Endothelial cell of umbilical vein (primary cell): Measurements from ENCODE around the gene JAZF1. TPM values are rescaled to one million over a fixed set of nuclear protein-coding genes. Genes with fewer than 3 reads are reported as not detected.

Experiments
- BruUV-seq: library from RNA; stranded (reverse); fragments of 400-500 nt; replicated peaks from 2 replicates; lab custom pipeline; 2021; lab: Mats Ljungman, UMichigan
- CTCF ChIA-PET: fragments of 300-600, 350-600 bp; sonication (Branson Sonifier 250); formaldehyde crosslinking; loops from one replicate; lab custom pipeline; 2021; ENCODE audit warnings: antibody characterized with exemption, inconsistent platforms; lab: Charles Lee
- POLR2A ChIA-PET: fragments of 300-600, 350-600 bp; sonication (Branson Sonifier 250); formaldehyde crosslinking; loops from one replicate; lab custom pipeline; 2021; ENCODE audit warnings: antibody characterized with exemption, inconsistent platforms; lab: Charles Lee
- DNase-seq: peaks from one replicate; pipeline ENCODE4 v3.0.0-alpha.2; 2011; ENCODE audit warnings: low read depth, low spot score
- FAIRE-seq: peaks from 2 replicates; lab custom pipeline; 2011; peaks lifted over from hg19 to GRCh38; lab: Jason Lieb, UNC
- H2AFZ ChIP-seq: 2 replicates; pipeline ENCODE4 v1.6.0; 2012; ENCODE audit warnings: low read depth, low read length, control low read depth, inconsistent platforms
- H3K27ac ChIP-seq: 2 replicates; pipeline ENCODE4 v1.5.1; 2011; ENCODE audit warnings: low read depth, mild to moderate bottlenecking, control low read depth, low read length, moderate library complexity; ENCODE audit not compliant: insufficient read depth
- H3K27me3 ChIP-seq, 2 experiments: 2 replicates each; pipeline versions ENCODE4 v1.6.0 to v1.6.1; 2011; ENCODE audit warnings: low read length in 2 of 2, mixed read lengths in 1 of 2; ENCODE audit not compliant: control insufficient read depth in 2 of 2, insufficient read depth in 2 of 2
- H3K36me3 ChIP-seq, 2 experiments: 2 replicates in 1 of 2; 3 replicates in 1 of 2; pipeline ENCODE4 v1.5.1; 2011; ENCODE audit warnings: low read length in 2 of 2, mild to moderate bottlenecking in 1 of 2, moderate library complexity in 1 of 2; ENCODE audit not compliant: control insufficient read depth in 2 of 2, insufficient read depth in 2 of 2; ENCODE audit errors: extremely low read depth in 1 of 2
- H3K4me1 ChIP-seq: 3 replicates; pipeline ENCODE4 v1.5.1; 2011; ENCODE audit warnings: mild to moderate bottlenecking, low read length; ENCODE audit not compliant: control insufficient read depth, insufficient read depth; ENCODE audit errors: extremely low read depth
- H3K4me2 ChIP-seq: 2 replicates; pipeline ENCODE4 v1.6.1; 2011; ENCODE audit warnings: low read length, control low read depth, mixed read lengths; ENCODE audit not compliant: insufficient read depth
- H3K4me3 ChIP-seq, 3 experiments: fragments of 200-600 bp in 1 of 3; sonication (generic), shearing (Covaris generic) in 1 of 3; replicated peaks in 1 of 3; 2 replicates each; pipeline ENCODE4 v1.5.1; 2011 to 2016; ENCODE audit warnings: control low read depth in 3 of 3, low read length in 3 of 3, mild to moderate bottlenecking in 2 of 3, inconsistent platforms in 1 of 3, low read depth in 1 of 3, moderate library complexity in 1 of 3; ENCODE audit not compliant: insufficient read depth in 1 of 3
- H3K79me2 ChIP-seq: 2 replicates; pipeline ENCODE4 v1.6.0; 2012; ENCODE audit warnings: low read length, inconsistent platforms; ENCODE audit not compliant: control insufficient read depth, insufficient read depth
- H3K9ac ChIP-seq: replicated peaks from 2 replicates; pipeline ENCODE3; 2011; ENCODE audit warnings: low read length, control low read depth; ENCODE audit not compliant: insufficient read depth; ENCODE audit errors: extremely low read depth
- H3K9me1 ChIP-seq: replicated peaks from 3 replicates; pipeline ENCODE4 v1.6.0; 2011; ENCODE audit warnings: mild to moderate bottlenecking, low read length; ENCODE audit not compliant: control insufficient read depth, insufficient read depth; ENCODE audit errors: extremely low read depth
- H3K9me3 ChIP-seq: replicated peaks from 2 replicates; pipeline ENCODE4 v1.5.1; 2012; ENCODE audit warnings: low read length, inconsistent platforms; ENCODE audit not compliant: control insufficient read depth, insufficient read depth
- H4K20me1 ChIP-seq: replicated peaks from 2 replicates; pipeline ENCODE3; 2011; ENCODE audit warnings: mild to moderate bottlenecking, low read length; ENCODE audit not compliant: control insufficient read depth, insufficient read depth; ENCODE audit errors: extremely low read depth
- EZH2 ChIP-seq: IDR thresholded peaks from 2 replicates; pipeline ENCODE4 v1.6.1; 2012; ENCODE audit warnings: borderline replicate concordance, low read depth, mild to moderate bottlenecking, moderate library complexity, low read length, inconsistent platforms; ENCODE audit not compliant: severe bottlenecking
- FOS ChIP-seq: IDR thresholded peaks from 2 replicates; pipeline ENCODE4 v1.6.1; 2011; ENCODE audit warnings: mild to moderate bottlenecking, low read length, moderate library complexity, borderline replicate concordance; ENCODE audit not compliant: insufficient read depth
- GATA2 ChIP-seq: IDR thresholded peaks from 2 replicates; pipeline ENCODE4 v1.7.0; 2011; ENCODE audit warnings: low read depth, mild to moderate bottlenecking, moderate library complexity, mixed read lengths, low read length; ENCODE audit not compliant: insufficient read length, insufficient read depth
- JUN ChIP-seq: IDR thresholded peaks from 2 replicates; pipeline ENCODE4 v1.6.1; 2011; ENCODE audit warnings: borderline replicate concordance, low read depth; ENCODE audit not compliant: insufficient read length, insufficient read depth
- MYC ChIP-seq: IDR thresholded peaks from one replicate; pipeline ENCODE4 v1.6.1; 2011; ENCODE audit warnings: mild to moderate bottlenecking, low read depth, low read length
- POLR2A ChIP-seq: IDR thresholded peaks from 2 replicates; pipeline ENCODE4 v1.6.1; 2012; ENCODE audit warnings: low read depth, mild to moderate bottlenecking, control low read depth, low read length
- POLR2AphosphoS5 ChIP-seq: IDR thresholded peaks from 2 replicates; pipeline ENCODE4 v1.6.1; 2012; ENCODE audit warnings: low read depth, mild to moderate bottlenecking, control low read depth, low read length, moderate library complexity; ENCODE audit not compliant: insufficient read depth
- dilution Hi-C: fragments of 300-500 bp; cut with MboI; formaldehyde crosslinking; loops from one replicate; pipeline ENCODE4 v1.15.0; 2019; ENCODE audit warnings: low sequenced_read_pairs; ENCODE audit not compliant: extremely low pct_ligation_motif_present
- intact Hi-C: fragments of 100-400 bp; cut with micrococcal nuclease; formaldehyde crosslinking; loops from one replicate; pipeline ENCODE4 v1.10.0; 2022
- polyA plus RNA-seq, 4 experiments: library from polyadenylated mRNA; depleted of rRNA in 3 of 4; stranded (reverse) in 3 of 4; unstranded in 1 of 4; fragments of >200 nt; gene quantifications; 2 replicates each; pipeline versions ENCODE4 v1.2.1 to v1.2.3, GENCODE V29; 2011 to 2012; ENCODE audit warnings: missing spikeins in 1 of 4
- total RNA-seq: library from RNA; stranded (reverse); gene quantifications from 2 replicates; pipeline ENCODE4 v1.2.3, GENCODE V29; 2021
- TF ChIP-seq, protein P1 (sequence below): IDR thresholded peaks from 2 replicates; pipeline ENCODE4 v1.6.1; 2011; ENCODE audit not compliant: insufficient read depth, insufficient read length
- TF ChIP-seq, protein P2 (sequence below), 2 donors: IDR thresholded peaks; 1 replicate in 1 of 2; 2 replicates in 1 of 2; pipeline ENCODE4 v1.5.1; 2011; ENCODE audit warnings: low read length in 2 of 2, mild to moderate bottlenecking in 2 of 2, moderate library complexity in 2 of 2, control low read depth in 1 of 2, inconsistent platforms in 1 of 2, low read depth in 1 of 2; ENCODE audit not compliant: insufficient read depth in 1 of 2; ENCODE audit errors: extremely low read depth in 1 of 2

The JAZF1 gene
- total and polyA plus RNA-seq, 2 donors (not counting 3 experiments of a cell fraction or from before 2014, with no cell fraction given) = 2.5 to 16.9 TPM

DNA sequence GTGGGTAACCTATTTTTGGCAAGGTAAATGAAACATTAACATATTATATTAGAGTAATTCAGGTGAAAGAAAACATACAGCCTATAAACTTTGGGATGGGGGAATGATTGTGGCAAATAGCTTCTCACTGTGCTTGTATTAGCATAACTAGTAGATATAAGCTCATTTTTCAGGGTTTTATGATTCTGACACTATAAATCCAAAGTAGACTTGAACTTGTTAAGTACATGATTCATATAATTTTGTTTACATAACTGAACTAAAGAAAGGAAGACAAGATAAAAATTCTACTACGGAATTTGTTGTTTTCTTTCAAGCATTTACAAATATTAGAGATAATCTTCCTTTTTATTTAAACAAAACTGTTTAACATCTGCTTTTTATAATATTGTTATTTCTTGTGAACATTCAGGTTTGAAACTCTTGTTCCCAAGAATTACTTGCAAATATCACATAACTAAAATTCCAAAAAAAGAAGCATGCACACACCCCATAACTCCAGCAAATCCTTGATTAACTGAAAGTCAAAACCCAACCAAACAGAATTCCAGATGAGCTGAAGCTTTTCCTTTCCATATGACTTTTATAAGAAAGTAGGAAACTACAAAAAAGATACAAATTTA, 142.3 kb downstream of the JAZF1 start:
- BruUV-seq = no TSS peak
- Histone ChIP-seq H3K4me3 (no peak overlapping the region), H3K4me2 (peak overlapping the region; percentile 64), H3K36me3 (no peaks in the 10 kb centered on the region), H3K9me1 (no peaks in the 10 kb centered on the region), H3K79me2 (peaks cover 3% of the 10 kb centered on the region), H2AFZ (no peak overlapping the region), H3K4me1 (peaks cover 23% of the 10 kb centered on the region), H3K27ac (peak overlapping the region; percentile 77), H3K9ac (no peak overlapping the region), H4K20me1 (no peaks in the 10 kb centered on the region), H3K9me3 (no peaks in the 10 kb centered on the region), H3K27me3 (no peaks in the 10 kb centered on the region)
- no peak for FAIRE-seq
- intact Hi-C loops = no loop called here
- no peak for TF ChIP-seq POLR2AphosphoS5
- POLR2A ChIA-PET = no interaction called here
- no peak for DNase-seq
- dilution Hi-C loops = no loop called here
- CTCF ChIA-PET = interaction anchor here (1.0 to 3.0 kb wide), 10 partner anchors 10 to 842 kb away, joined by 3 to 17 read pairs (median 4); no protein-coding TSS in a partner anchor

DNA sequence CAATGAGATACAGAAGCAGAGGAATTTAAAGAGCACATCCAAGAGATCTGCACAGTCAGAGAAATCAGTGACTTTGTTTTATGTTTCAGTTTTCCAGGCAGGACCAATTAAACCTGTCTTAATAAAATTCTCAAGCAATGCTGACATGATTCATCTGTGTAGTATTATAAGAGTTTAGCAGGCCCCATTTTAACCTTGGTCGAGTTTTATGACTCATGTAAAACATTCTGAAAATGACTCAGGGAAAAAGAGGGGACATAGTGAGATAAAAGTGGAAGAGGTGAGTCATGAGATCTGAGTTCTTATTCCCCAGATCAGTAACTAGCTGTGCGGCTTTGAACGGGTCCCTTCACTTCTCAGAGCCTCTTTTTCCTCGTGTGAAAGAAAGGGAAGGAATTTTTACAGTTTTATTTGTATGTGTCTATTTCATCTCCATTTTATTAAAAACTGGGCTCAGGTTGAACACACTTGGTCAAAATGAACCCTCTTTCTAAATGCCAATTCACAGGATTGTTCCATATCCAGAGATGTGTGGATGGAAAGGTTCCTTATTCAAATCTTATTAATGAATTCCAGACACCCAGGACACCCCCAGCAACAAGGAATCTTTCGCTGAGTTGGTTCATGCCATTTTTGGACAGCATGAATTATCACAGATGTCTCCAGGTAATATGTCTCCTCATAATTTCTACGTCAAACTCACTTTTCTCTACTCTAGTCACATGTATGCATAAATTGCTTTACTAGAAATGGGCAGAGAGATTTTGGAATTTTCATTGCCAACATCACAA, 143.2 kb downstream of the JAZF1 start:
- Histone ChIP-seq H2AFZ (peak overlapping the region; percentile 74), H3K9me1 (no peaks in the 10 kb centered on the region), H3K27ac (peak overlapping the region; percentile 77), H3K79me2 (peaks cover 3% of the 10 kb centered on the region), H4K20me1 (no peaks in the 10 kb centered on the region), H3K4me1 (peaks cover 23% of the 10 kb centered on the region), H3K4me3 (no peak overlapping the region), H3K36me3 (no peaks in the 10 kb centered on the region), H3K27me3 (no peaks in the 10 kb centered on the region), H3K4me2 (peak overlapping the region; percentile 64), H3K9me3 (no peaks in the 10 kb centered on the region), H3K9ac (peak overlapping the region; percentile 44)
- BruUV-seq = TSS peak; percentile 97
- dilution Hi-C loops = no loop called here
- FAIRE-seq (peak; percentile 93), DNase-seq (peak; percentile 95)
- TF ChIP-seq JUN (peak; percentile 99), POLR2AphosphoS5 (peak; percentile 25), POLR2A (no peak), EZH2 (no peak), GATA2 (peak; percentile 56), FOS (peak; percentile 99), MYC (no peak)
- TF ChIP-seq, protein P1, sequence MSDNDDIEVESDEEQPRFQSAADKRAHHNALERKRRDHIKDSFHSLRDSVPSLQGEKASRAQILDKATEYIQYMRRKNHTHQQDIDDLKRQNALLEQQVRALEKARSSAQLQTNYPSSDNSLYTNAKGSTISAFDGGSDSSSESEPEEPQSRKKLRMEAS = no peak
- TF ChIP-seq, protein P2, sequence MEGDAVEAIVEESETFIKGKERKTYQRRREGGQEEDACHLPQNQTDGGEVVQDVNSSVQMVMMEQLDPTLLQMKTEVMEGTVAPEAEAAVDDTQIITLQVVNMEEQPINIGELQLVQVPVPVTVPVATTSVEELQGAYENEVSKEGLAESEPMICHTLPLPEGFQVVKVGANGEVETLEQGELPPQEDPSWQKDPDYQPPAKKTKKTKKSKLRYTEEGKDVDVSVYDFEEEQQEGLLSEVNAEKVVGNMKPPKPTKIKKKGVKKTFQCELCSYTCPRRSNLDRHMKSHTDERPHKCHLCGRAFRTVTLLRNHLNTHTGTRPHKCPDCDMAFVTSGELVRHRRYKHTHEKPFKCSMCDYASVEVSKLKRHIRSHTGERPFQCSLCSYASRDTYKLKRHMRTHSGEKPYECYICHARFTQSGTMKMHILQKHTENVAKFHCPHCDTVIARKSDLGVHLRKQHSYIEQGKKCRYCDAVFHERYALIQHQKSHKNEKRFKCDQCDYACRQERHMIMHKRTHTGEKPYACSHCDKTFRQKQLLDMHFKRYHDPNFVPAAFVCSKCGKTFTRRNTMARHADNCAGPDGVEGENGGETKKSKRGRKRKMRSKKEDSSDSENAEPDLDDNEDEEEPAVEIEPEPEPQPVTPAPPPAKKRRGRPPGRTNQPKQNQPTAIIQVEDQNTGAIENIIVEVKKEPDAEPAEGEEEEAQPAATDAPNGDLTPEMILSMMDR (IDR thresholded peaks at IDR 0.05; ENCODE audit: extremely low read depth in 1 of 2, insufficient read depth in 1 of 2, low read depth in 1 of 2, low read length in 2 of 2) = no peak
- intact Hi-C loops = loop anchor here (1.0 kb wide), 1 partner anchor 16 kb away; no protein-coding TSS in a partner anchor
- ChIA-PET CTCF (interaction anchor here (1.0 to 3.0 kb wide), 7 partner anchors 25 to 841 kb away, joined by 3 to 17 read pairs (median 4); no protein-coding TSS in a partner anchor), POLR2A (interaction anchor here (1.0 kb wide), 1 partner anchor 14 kb away, joined by 4 read pairs; no protein-coding TSS in a partner anchor)
